ENCODE results near the gene ANKS1A.

DNA sequence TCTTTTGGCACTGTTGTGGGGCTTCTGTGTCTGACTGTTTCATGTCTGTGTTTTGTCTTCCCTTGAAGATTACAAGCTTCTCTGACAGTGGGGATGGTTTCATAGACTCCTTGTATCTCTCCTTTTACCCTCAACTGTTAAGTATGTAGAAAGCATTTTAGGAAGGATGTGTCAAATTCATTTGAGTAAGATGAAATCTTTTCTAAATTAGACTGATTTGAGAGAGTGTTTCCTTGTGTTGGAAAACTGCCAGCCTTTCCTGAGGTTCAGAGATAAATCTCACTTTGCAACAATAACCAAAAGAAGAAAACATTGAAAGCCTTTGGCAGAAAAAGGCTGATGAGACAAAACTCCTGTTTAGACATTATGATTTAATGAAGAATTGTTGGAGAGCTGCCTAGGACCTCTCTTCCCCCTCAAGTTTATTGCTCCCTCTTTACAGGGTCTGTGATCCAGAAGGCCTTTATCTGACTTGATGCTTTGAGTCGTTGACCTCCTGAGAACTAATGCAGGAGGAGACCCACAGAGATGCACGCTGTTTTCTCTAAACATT is 68.3 kb downstream of the ANKS1A start:
- TF ChIP-seq, protein P1, sequence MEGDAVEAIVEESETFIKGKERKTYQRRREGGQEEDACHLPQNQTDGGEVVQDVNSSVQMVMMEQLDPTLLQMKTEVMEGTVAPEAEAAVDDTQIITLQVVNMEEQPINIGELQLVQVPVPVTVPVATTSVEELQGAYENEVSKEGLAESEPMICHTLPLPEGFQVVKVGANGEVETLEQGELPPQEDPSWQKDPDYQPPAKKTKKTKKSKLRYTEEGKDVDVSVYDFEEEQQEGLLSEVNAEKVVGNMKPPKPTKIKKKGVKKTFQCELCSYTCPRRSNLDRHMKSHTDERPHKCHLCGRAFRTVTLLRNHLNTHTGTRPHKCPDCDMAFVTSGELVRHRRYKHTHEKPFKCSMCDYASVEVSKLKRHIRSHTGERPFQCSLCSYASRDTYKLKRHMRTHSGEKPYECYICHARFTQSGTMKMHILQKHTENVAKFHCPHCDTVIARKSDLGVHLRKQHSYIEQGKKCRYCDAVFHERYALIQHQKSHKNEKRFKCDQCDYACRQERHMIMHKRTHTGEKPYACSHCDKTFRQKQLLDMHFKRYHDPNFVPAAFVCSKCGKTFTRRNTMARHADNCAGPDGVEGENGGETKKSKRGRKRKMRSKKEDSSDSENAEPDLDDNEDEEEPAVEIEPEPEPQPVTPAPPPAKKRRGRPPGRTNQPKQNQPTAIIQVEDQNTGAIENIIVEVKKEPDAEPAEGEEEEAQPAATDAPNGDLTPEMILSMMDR (IDR thresholded peaks at IDR 0.05; ENCODE audit: poor library complexity) = no peak
- TF ChIP-seq EZH2 (IDR thresholded peaks at IDR 0.05; ENCODE audit: borderline replicate concordance) (no peak), EZH2phosphoT487 (IDR thresholded peaks at IDR 0.05; ENCODE audit: low read depth, severe bottlenecking, unreplicated experiment) (no peak)

Measured in hepatocyte (in vitro differentiated cells).